HS-27A (cell line): ENCODE results near the gene CDH12.

ENCODE experiments used
- DNase-seq: peaks from one replicate; pipeline ENCODE4 v3.0.0-alpha.2; 2012; ENCODE audit warnings: low read depth, missing footprints

CDH12 gene

GRCh38 chr5:22764736-22765135 is 88.4 kb downstream of the CDH12 start:
- no peak for DNase-seq

GRCh38 chr5:22757776-22758175 is 95.4 kb downstream of the CDH12 start:
- no peak for DNase-seq

- no peak for DNase-seq
Measured at GRCh38 chr5:22754155-22754554, 99.0 kb downstream of the CDH12 start.

GRCh38 chr5:22751536-22751935 is 101.6 kb downstream of the CDH12 start:
- DNase-seq: no peak

GRCh38 chr5:22736443-22737003 is 116.6 kb downstream of the CDH12 start:
- no peak for DNase-seq

GRCh38 chr5:22734907-22735306 is 118.2 kb downstream of the CDH12 start:
- DNase-seq: no peak

- DNase-seq: no peak
Measured at GRCh38 chr5:22728610-22729009, 124.5 kb downstream of the CDH12 start.

- DNase-seq: no peak
Measured at GRCh38 chr5:22722491-22722890, 130.7 kb downstream of the CDH12 start.

GRCh38 chr5:22722056-22722455 is 131.1 kb downstream of the CDH12 start:
- DNase-seq: no peak

GRCh38 chr5:22719842-22720241 is 133.3 kb downstream of the CDH12 start:
- DNase-seq: no peak

- DNase-seq: no peak
Measured at GRCh38 chr5:22710660-22711059, 142.5 kb downstream of the CDH12 start.

- no peak for DNase-seq
Measured at GRCh38 chr5:22709743-22710142, 143.4 kb downstream of the CDH12 start.

- no peak for DNase-seq
Measured at GRCh38 chr5:22708770-22709328, 144.3 kb downstream of the CDH12 start.

GRCh38 chr5:22706901-22707300 is 146.2 kb downstream of the CDH12 start:
- DNase-seq: no peak

- DNase-seq: no peak
Measured at GRCh38 chr5:22699319-22699718, 153.8 kb downstream of the CDH12 start.

- no peak for DNase-seq
Measured at GRCh38 chr5:22693121-22693520, 160.0 kb downstream of the CDH12 start.

- no peak for DNase-seq
Measured at GRCh38 chr5:22683050-22683449, 170.1 kb downstream of the CDH12 start.

- DNase-seq: no peak
Measured at GRCh38 chr5:22678886-22679285, 174.3 kb downstream of the CDH12 start.

GRCh38 chr5:22673131-22673530 is 180.0 kb downstream of the CDH12 start:
- DNase-seq: no peak

GRCh38 chr5:22669345-22669744 is 183.8 kb downstream of the CDH12 start:
- DNase-seq: no peak

GRCh38 chr5:22665801-22666200 is 187.3 kb downstream of the CDH12 start:
- no peak for DNase-seq

- no peak for DNase-seq
Measured at GRCh38 chr5:22663134-22663533, 190.0 kb downstream of the CDH12 start.

GRCh38 chr5:22662391-22662790 is 190.8 kb downstream of the CDH12 start:
- no peak for DNase-seq

GRCh38 chr5:22651355-22651754 is 201.8 kb downstream of the CDH12 start:
- no peak for DNase-seq
